ENCODE measurements around the gene NRP1.
A peak's percentile ranks its signal among the peaks of the same experiment; 100 is the strongest.

The NRP1 gene

GRCh38 chr10:33341637-33342036, 7.2 kb upstream of the NRP1 start:
- no peak for TF ChIP-seq CTCF (conservative IDR thresholded peaks at IDR 0.05; ENCODE audit: control insufficient read depth, insufficient read depth, low read depth, low read length)
- DNase-seq (ENCODE audit: low read depth), result peak; percentile 73
- H3K4me3 ChIP-seq (ENCODE audit: control insufficient read depth, low read depth, low read length), result no peak overlapping the region

- no peak for TF ChIP-seq CTCF (conservative IDR thresholded peaks at IDR 0.05; ENCODE audit: control insufficient read depth, insufficient read depth, low read depth, low read length)
- peak; percentile 84 for DNase-seq (ENCODE audit: low read depth)
- peak overlapping the region; percentile 84 for H3K4me3 ChIP-seq (ENCODE audit: control insufficient read depth, low read depth, low read length)
These were observed 3.0 kb upstream of the NRP1 start for GRCh38 chr10:33337326-33337957.

GRCh38 chr10:33336582-33337325, 2.3 kb upstream of the NRP1 start:
- DNase-seq (ENCODE audit: low read depth), result peak; percentile 60
- TF ChIP-seq CTCF (conservative IDR thresholded peaks at IDR 0.05; ENCODE audit: control insufficient read depth, insufficient read depth, low read depth, low read length), result no peak
- H3K4me3 ChIP-seq (ENCODE audit: control insufficient read depth, low read depth, low read length), result peak overlapping the region; percentile 84

- TF ChIP-seq CTCF (conservative IDR thresholded peaks at IDR 0.05; ENCODE audit: control insufficient read depth, insufficient read depth, low read depth, low read length), result no peak
- peak overlapping the region; percentile 84 for H3K4me3 ChIP-seq (ENCODE audit: control insufficient read depth, low read depth, low read length)
- DNase-seq (ENCODE audit: low read depth), result peak; percentile 84
These were observed 1.5 kb upstream of the NRP1 start for GRCh38 chr10:33335801-33336581.

- no peak for DNase-seq (ENCODE audit: low read depth)
- TF ChIP-seq CTCF (conservative IDR thresholded peaks at IDR 0.05; ENCODE audit: control insufficient read depth, insufficient read depth, low read depth, low read length), result no peak
- peak overlapping the region; percentile 84 for H3K4me3 ChIP-seq (ENCODE audit: control insufficient read depth, low read depth, low read length)
These were observed 1.0 kb upstream of the NRP1 start for GRCh38 chr10:33335551-33335800.

GRCh38 chr10:33334805-33335550, 511 bp upstream of the NRP1 start:
- peak overlapping the region; percentile 84 for H3K4me3 ChIP-seq (ENCODE audit: control insufficient read depth, low read depth, low read length)
- DNase-seq (ENCODE audit: low read depth), result peak; percentile 92
- peak; percentile 42 for TF ChIP-seq CTCF (conservative IDR thresholded peaks at IDR 0.05; ENCODE audit: control insufficient read depth, insufficient read depth, low read depth, low read length)

Data from fibroblast of mammary gland (primary cell).